SK-N-SH (cell line): ENCODE results near the gene ARMC9. TPM values are rescaled to one million over a fixed set of nuclear protein-coding genes. Genes with fewer than 3 reads are reported as not detected.

ENCODE experiments used
- CTCF ChIA-PET: fragments of 300-600, 350-600 bp; formaldehyde crosslinking; extraction: SDS; loops from one replicate; lab custom pipeline; 2021; lab: Yijun Ruan, JAX
- POLR2A ChIA-PET: fragments of 350-600 bp; sonication (Branson Sonifier 250); formaldehyde crosslinking; extraction: SDS; loops from one replicate; lab custom pipeline; 2020; ENCODE audit warnings: antibody characterized with exemption, inconsistent platforms; lab: Yijun Ruan, JAX
- DNase-seq: peaks from one replicate; pipeline ENCODE4 v3.0.0; 2012
- H2AFZ ChIP-seq: fragments of 200-600 bp; sonication (generic); 2 replicates; pipeline ENCODE4 v1.8.1; 2016; ENCODE audit warnings: antibody characterized with exemption, mild to moderate bottlenecking, low read depth
- H3F3A ChIP-seq: fragments of 200-600 bp; sonication (generic); replicated peaks from 2 replicates; pipeline ENCODE3; 2016; ENCODE audit warnings: antibody characterized with exemption, mild to moderate bottlenecking; ENCODE audit not compliant: insufficient read depth
- H3K27ac ChIP-seq, 2 experiments: fragments of 200-500 bp in 1 of 2; fragments of 200-600 bp in 1 of 2; sonication (Bioruptor generic) in 1 of 2; sonication (generic), shearing (Covaris generic) in 1 of 2; 2 replicates each; pipeline versions ENCODE4 v1.5.1 to v1.6.1; 2014 to 2016; ENCODE audit warnings: low read depth in 2 of 2, inconsistent platforms in 1 of 2, low read length in 1 of 2, mild to moderate bottlenecking in 1 of 2, mixed read lengths in 1 of 2
- H3K27me3 ChIP-seq: fragments of 200-600 bp; sonication (generic), shearing (Covaris generic); 2 replicates; pipeline ENCODE4 v1.6.1; 2016; ENCODE audit warnings: mixed run types; ENCODE audit not compliant: insufficient read depth
- H3K36me3 ChIP-seq, 2 experiments: fragments of 200-500 bp in 1 of 2; fragments of 200-600 bp in 1 of 2; sonication (Bioruptor generic) in 1 of 2; sonication (generic) in 1 of 2; replicated peaks in 1 of 2; 2 replicates each; pipeline versions ENCODE3 to v1.5.1; 2014 to 2016; ENCODE audit warnings: low read length in 1 of 2, mild to moderate bottlenecking in 1 of 2; ENCODE audit not compliant: insufficient read depth in 2 of 2, control insufficient read depth in 1 of 2
- H3K4me1 ChIP-seq, 2 experiments: fragments of 200-500 bp in 1 of 2; fragments of 200-600 bp in 1 of 2; sonication (Bioruptor generic) in 1 of 2; sonication (generic), shearing (Covaris generic) in 1 of 2; 2 replicates each; pipeline versions ENCODE4 v1.5.1 to v1.6.1; 2014 to 2016; ENCODE audit warnings: low read depth in 1 of 2, low read length in 1 of 2, mixed run types in 1 of 2; ENCODE audit not compliant: insufficient read depth in 2 of 2, control insufficient read depth in 1 of 2
- H3K4me2 ChIP-seq: fragments of 200-600 bp; sonication (generic), shearing (Covaris generic); 2 replicates; pipeline ENCODE4 v1.6.1; 2017; ENCODE audit warnings: mixed run types
- H3K4me3 ChIP-seq, 2 experiments: fragments of 200-500 bp in 1 of 2; fragments of 200-600 bp in 1 of 2; sonication (Bioruptor generic) in 1 of 2; sonication (generic), shearing (Covaris generic) in 1 of 2; 2 replicates each; pipeline versions ENCODE4 v1.5.1 to v1.8.1; 2014 to 2016; ENCODE audit warnings: low read depth in 2 of 2, inconsistent platforms in 1 of 2, low read length in 1 of 2, mild to moderate bottlenecking in 1 of 2, mixed read lengths in 1 of 2, moderate library complexity in 1 of 2
- H3K79me2 ChIP-seq: fragments of 200-600 bp; sonication (generic); 2 replicates; pipeline ENCODE4 v1.8.1; 2017; ENCODE audit warnings: mild to moderate bottlenecking; ENCODE audit not compliant: insufficient read depth
- H3K9ac ChIP-seq: fragments of 200-600 bp; sonication (generic); 2 replicates; pipeline ENCODE4 v1.6.1; 2017; ENCODE audit warnings: mixed run types
- H3K9me2 ChIP-seq: fragments of 200-600 bp; sonication (generic); 2 replicates; pipeline ENCODE4 v1.6.1; 2017; ENCODE audit warnings: mixed run types
- H3K9me3 ChIP-seq: fragments of 200-600 bp; sonication (generic); 2 replicates; pipeline ENCODE4 v1.6.1; 2017; ENCODE audit warnings: mixed run types, mild to moderate bottlenecking, moderate library complexity
- H4K20me1 ChIP-seq: fragments of 200-600 bp; sonication (generic); 2 replicates; pipeline ENCODE4 v1.6.1; 2017; ENCODE audit warnings: mild to moderate bottlenecking, mixed run types; ENCODE audit not compliant: insufficient read depth
- CHD2 ChIP-seq: fragments of 150-350 bp; IDR thresholded peaks from 2 replicates; pipeline ENCODE4 v1.6.1; 2018; ENCODE audit warnings: low read length; ENCODE audit not compliant: partially characterized antibody
- ELF1 ChIP-seq: IDR thresholded peaks from 2 replicates; pipeline ENCODE4 v1.4.0; 2012
- EZH2phosphoT487 ChIP-seq: fragments of 200-600 bp; sonication (generic); IDR thresholded peaks from 2 replicates; pipeline ENCODE4 v1.6.1; 2017; ENCODE audit warnings: low read depth, mixed run types, mild to moderate bottlenecking, antibody characterized with exemption, moderate library complexity, borderline replicate concordance
- FOXJ3 ChIP-seq: sonication (generic); formaldehyde crosslinking; IDR thresholded peaks from 2 replicates; pipeline ENCODE4 v1.5.1; 2020; ENCODE audit warnings: mild to moderate bottlenecking, missing genetic modification reagents
- GATA2 ChIP-seq: sonication (generic); formaldehyde crosslinking; IDR thresholded peaks from 2 replicates; pipeline ENCODE4 v1.5.0; 2020; ENCODE audit warnings: mild to moderate bottlenecking, missing genetic modification reagents
- JUND ChIP-seq: IDR thresholded peaks from 2 replicates; pipeline ENCODE4 v1.4.0; 2012
- MEF2A ChIP-seq: IDR thresholded peaks from 2 replicates; pipeline ENCODE4 v1.4.0; 2012; ENCODE audit warnings: low read depth, borderline replicate concordance
- MXI1 ChIP-seq: IDR thresholded peaks from 2 replicates; pipeline ENCODE4 v1.6.1; 2012; ENCODE audit warnings: mild to moderate bottlenecking, low read depth, low read length, improper control_type of control experiment
- POLR2AphosphoS5 ChIP-seq: IDR thresholded peaks from 2 replicates; pipeline ENCODE4 v1.6.1; 2012; ENCODE audit warnings: low read depth, low read length
- RAD21 ChIP-seq: IDR thresholded peaks from 2 replicates; pipeline ENCODE4 v1.6.1; 2012; ENCODE audit warnings: mild to moderate bottlenecking, low read length
- RFX5 ChIP-seq: IDR thresholded peaks from 2 replicates; pipeline ENCODE4 v1.6.1; 2012; ENCODE audit warnings: mild to moderate bottlenecking, improper control_type of control experiment, low read length
- RXRA ChIP-seq: IDR thresholded peaks from 2 replicates; pipeline ENCODE4 v1.4.0; 2012; ENCODE audit warnings: low read depth, mild to moderate bottlenecking, borderline replicate concordance
- SIN3A ChIP-seq: IDR thresholded peaks from 2 replicates; pipeline ENCODE4 v1.6.1; 2012; ENCODE audit warnings: low read depth, mild to moderate bottlenecking, low read length, moderate library complexity, borderline replicate concordance
- YY1 ChIP-seq: IDR thresholded peaks from 2 replicates; pipeline ENCODE4 v1.4.0; 2012; ENCODE audit warnings: low read depth, mild to moderate bottlenecking
- WGBS: methylation state at CpG from one replicate; pipeline ENCODE4 v1.1.6; 2017; ENCODE audit warnings: low lambda C conversion rate; 5-methylcytosine and 5-hydroxymethylcytosine counted together
- polyA plus RNA-seq, 3 experiments: library from polyadenylated mRNA; depleted of rRNA; stranded (reverse); fragments of >200 nt; gene quantifications; 2 replicates each; pipeline ENCODE4 v1.2.3, GENCODE V29; 2012
- TF ChIP-seq, protein P1 (sequence below): IDR thresholded peaks from 2 replicates; pipeline ENCODE4 v1.4.0; 2012; ENCODE audit warnings: low read depth, borderline replicate concordance
- TF ChIP-seq, protein P2 (sequence below): fragments of 150-350 bp; IDR thresholded peaks from 2 replicates; pipeline ENCODE4 v1.6.1; 2016; ENCODE audit warnings: mild to moderate bottlenecking, low read depth, low read length
- TF ChIP-seq, protein P3 (sequence below): IDR thresholded peaks from 2 replicates; pipeline ENCODE4 v1.4.0; 2012; ENCODE audit warnings: low read depth
- TF ChIP-seq, protein P4 (sequence below): IDR thresholded peaks from 2 replicates; pipeline ENCODE4; 2012
- TF ChIP-seq, protein P5 (sequence below): IDR thresholded peaks from 2 replicates; pipeline ENCODE4 v1.4.0; 2012; ENCODE audit warnings: low read depth, borderline replicate concordance

Gene ARMC9
- polyA plus RNA-seq, 1 of the 3 experiments (the other 2 are of a cell fraction): 25.3 TPM

DNA sequence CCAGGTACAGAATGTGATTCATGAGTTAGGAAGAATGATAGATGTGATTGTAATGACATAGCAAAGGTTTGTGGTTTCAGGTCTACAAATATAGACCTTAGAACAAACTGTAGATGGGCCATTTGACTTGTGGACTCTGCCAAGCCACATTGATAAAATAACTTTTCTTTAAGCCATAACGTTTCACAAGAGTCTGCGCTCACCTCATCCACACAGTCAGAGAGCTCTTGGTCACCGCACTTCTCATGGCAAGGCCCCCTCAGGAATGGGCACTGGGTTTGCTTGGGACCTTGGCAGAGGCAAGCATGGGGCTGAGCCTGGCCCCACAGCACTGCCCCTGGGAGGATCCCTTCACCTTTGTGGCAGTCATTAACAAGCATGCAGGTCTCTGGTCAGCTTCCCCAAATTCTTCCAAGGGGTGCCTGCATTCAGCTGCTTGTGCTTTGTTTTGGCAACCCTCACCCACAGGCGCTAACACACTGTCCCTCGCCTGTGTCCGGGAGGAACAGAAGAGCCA is 14.0 kb downstream of the ARMC9 start (continued):
- no peak for TF ChIP-seq MXI1
- no peak for TF ChIP-seq ELF1
- no peak for TF ChIP-seq RXRA
- no peak for TF ChIP-seq MEF2A
- TF ChIP-seq, protein P1, sequence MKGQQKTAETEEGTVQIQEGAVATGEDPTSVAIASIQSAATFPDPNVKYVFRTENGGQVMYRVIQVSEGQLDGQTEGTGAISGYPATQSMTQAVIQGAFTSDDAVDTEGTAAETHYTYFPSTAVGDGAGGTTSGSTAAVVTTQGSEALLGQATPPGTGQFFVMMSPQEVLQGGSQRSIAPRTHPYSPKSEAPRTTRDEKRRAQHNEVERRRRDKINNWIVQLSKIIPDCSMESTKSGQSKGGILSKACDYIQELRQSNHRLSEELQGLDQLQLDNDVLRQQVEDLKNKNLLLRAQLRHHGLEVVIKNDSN: no peak
- TF ChIP-seq, protein P2, sequence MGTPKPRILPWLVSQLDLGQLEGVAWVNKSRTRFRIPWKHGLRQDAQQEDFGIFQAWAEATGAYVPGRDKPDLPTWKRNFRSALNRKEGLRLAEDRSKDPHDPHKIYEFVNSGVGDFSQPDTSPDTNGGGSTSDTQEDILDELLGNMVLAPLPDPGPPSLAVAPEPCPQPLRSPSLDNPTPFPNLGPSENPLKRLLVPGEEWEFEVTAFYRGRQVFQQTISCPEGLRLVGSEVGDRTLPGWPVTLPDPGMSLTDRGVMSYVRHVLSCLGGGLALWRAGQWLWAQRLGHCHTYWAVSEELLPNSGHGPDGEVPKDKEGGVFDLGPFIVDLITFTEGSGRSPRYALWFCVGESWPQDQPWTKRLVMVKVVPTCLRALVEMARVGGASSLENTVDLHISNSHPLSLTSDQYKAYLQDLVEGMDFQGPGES: no peak
- TF ChIP-seq, protein P3, sequence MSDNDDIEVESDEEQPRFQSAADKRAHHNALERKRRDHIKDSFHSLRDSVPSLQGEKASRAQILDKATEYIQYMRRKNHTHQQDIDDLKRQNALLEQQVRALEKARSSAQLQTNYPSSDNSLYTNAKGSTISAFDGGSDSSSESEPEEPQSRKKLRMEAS: no peak
- TF ChIP-seq RFX5: no peak

DNA sequence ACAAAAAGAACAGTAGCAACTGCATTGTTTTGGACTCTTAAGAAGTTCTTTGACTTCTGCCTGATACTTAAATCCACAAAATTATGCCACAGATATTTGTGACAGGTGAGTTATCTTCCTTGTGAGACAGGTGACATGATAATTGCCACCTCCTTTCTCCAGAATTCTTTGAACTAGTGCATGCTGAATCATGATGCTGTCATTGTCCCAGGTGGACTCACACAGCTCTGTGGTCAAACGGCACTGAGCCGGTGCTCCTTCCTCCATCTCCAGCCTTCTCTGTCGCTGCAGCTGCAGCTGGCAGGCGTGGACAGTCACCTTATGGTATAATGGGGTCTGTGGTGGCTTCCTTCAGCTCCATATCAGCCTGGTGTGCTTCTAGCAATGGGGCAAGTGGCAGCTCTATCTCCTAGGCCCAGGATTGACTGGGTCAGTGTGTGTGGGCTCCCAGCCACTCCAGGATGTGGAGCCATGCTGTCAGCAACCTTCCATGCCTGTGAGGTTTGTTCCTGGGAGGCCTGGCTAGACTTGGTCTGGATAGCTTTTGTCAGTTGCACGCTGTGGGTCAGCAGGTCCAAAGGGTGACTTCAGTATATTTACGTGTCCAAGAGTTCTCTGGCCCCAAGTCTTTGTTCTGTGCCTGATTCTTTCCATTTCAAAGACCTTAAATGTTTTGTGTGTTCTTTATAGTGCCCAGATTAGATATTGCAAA is 15.7 kb downstream of the ARMC9 start:
- Histone ChIP-seq H3K9me3 (no peaks in the 10 kb centered on the region), H4K20me1 (no peaks in the 10 kb centered on the region), H3K4me2 (no peak overlapping the region)
- DNase-seq: no peak
- TF ChIP-seq POLR2AphosphoS5: no peak
- TF ChIP-seq, all 33 proteins: peak for 0
- Histone ChIP-seq H3K79me2 (no peaks in the 10 kb centered on the region), H3K27me3 (no peaks in the 10 kb centered on the region), H3K4me1 (no peaks in the 10 kb centered on the region), H3K9ac (no peak overlapping the region), H2AFZ (no peak overlapping the region), H3K36me3 (peaks cover 41 to 54% of the 10 kb centered on the region in 2 experiments), H3F3A (no peaks in the 10 kb centered on the region), H3K27ac (no peak overlapping the region), H3K4me3 (no peak overlapping the region), H3K9me2 (no peaks in the 10 kb centered on the region)
- CTCF ChIA-PET: interaction anchor here (1.2 to 3.5 kb wide), 2 partner anchors 13 to 30 kb away, joined by 3 to 21 read pairs; no protein-coding TSS in a partner anchor
- POLR2A ChIA-PET: interaction anchor here (0.6 kb wide), 1 partner anchor 35 kb away, joined by 3 read pairs; no protein-coding TSS in a partner anchor
- 96% methylated on average over 4 of the region's 6 CpGs for WGBS

DNA sequence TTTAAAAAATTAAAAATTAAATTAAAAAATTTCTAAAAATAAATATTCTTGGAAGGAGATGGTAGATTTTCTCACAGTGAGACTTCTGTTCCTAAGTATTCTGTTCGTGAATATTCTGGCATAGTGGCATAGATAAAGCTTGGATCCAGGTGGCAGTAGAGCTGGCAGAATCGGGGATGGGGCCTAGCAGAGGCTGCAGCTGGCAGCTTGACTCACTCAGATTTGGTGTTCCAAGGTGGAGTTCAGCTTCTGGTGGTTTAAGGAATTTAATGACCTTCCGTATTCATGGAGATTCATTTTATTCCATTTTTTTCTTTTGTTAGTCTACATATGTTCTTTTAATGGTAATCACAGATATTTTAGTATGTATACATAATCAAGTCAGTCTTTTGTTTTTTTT is 19.9 kb downstream of the ARMC9 start:
- Histone ChIP-seq H2AFZ (no peak overlapping the region), H3K27ac (no peak overlapping the region), H3K9ac (no peak overlapping the region), H3K27me3 (no peaks in the 10 kb centered on the region), H3K4me3 (no peak overlapping the region), H3K9me3 (no peaks in the 10 kb centered on the region), H3K36me3 (peaks cover 62 to 73% of the 10 kb centered on the region in 2 experiments), H4K20me1 (no peaks in the 10 kb centered on the region), H3K79me2 (no peaks in the 10 kb centered on the region), H3F3A (no peaks in the 10 kb centered on the region), H3K4me1 (no peaks in the 10 kb centered on the region), H3K9me2 (no peaks in the 10 kb centered on the region), H3K4me2 (no peak overlapping the region)
- 88% methylated on average over 3 of the region's 3 CpGs for WGBS
- CTCF ChIA-PET: interaction anchor here (0.8 to 3.7 kb wide), 7 partner anchors 10 to 233 kb away, joined by 3 to 13 read pairs (median 3); no protein-coding TSS in a partner anchor
- no peak for DNase-seq
- POLR2A ChIA-PET: no interaction called here
- TF ChIP-seq GATA2 (CRISPR knock-in tag): no peak
- no peak for TF ChIP-seq CHD2
- no peak for TF ChIP-seq RXRA
- TF ChIP-seq RAD21: no peak
- no peak for TF ChIP-seq POLR2AphosphoS5
- no peak for TF ChIP-seq EZH2phosphoT487
- no peak for TF ChIP-seq MXI1
- TF ChIP-seq, protein P3: no peak
- no peak for TF ChIP-seq MEF2A
- TF ChIP-seq JUND: no peak
- no peak for TF ChIP-seq FOXJ3
- TF ChIP-seq, protein P4, sequence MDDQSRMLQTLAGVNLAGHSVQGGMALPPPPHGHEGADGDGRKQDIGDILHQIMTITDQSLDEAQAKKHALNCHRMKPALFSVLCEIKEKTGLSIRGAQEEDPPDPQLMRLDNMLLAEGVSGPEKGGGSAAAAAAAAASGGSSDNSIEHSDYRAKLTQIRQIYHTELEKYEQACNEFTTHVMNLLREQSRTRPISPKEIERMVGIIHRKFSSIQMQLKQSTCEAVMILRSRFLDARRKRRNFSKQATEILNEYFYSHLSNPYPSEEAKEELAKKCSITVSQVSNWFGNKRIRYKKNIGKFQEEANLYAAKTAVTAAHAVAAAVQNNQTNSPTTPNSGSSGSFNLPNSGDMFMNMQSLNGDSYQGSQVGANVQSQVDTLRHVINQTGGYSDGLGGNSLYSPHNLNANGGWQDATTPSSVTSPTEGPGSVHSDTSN: no peak
- no peak for TF ChIP-seq YY1
- TF ChIP-seq SIN3A: no peak
- TF ChIP-seq, protein P5, sequence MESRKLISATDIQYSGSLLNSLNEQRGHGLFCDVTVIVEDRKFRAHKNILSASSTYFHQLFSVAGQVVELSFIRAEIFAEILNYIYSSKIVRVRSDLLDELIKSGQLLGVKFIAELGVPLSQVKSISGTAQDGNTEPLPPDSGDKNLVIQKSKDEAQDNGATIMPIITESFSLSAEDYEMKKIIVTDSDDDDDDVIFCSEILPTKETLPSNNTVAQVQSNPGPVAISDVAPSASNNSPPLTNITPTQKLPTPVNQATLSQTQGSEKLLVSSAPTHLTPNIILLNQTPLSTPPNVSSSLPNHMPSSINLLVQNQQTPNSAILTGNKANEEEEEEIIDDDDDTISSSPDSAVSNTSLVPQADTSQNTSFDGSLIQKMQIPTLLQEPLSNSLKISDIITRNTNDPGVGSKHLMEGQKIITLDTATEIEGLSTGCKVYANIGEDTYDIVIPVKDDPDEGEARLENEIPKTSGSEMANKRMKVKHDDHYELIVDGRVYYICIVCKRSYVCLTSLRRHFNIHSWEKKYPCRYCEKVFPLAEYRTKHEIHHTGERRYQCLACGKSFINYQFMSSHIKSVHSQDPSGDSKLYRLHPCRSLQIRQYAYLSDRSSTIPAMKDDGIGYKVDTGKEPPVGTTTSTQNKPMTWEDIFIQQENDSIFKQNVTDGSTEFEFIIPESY: no peak
